HEK293 (cell line): ENCODE measurements around the gene MCU.

Experiments
- CTCF ChIA-PET: fragments of 350-600 bp; formaldehyde crosslinking; extraction: SDS; loops from one replicate; lab custom pipeline; 2021; ENCODE audit warnings: antibody characterized with exemption; lab: Yijun Ruan, JAX
- POLR2A ChIA-PET: fragments of 300-600 bp; formaldehyde crosslinking; extraction: SDS; loops from one replicate; lab custom pipeline; 2020; ENCODE audit warnings: antibody characterized with exemption, inconsistent platforms; lab: Yijun Ruan, JAX
- H3K27ac ChIP-seq: fragments of 200-500 bp; sonication (Bioruptor generic); 2 replicates; pipeline ENCODE4 v1.5.1; 2014; ENCODE audit warnings: low read depth, low read length, control low read depth, inconsistent platforms; ENCODE audit errors: extremely low read depth
- H3K36me3 ChIP-seq, 2 experiments: fragments of 200-500 bp in 1 of 2; sonication (Bioruptor generic) in 1 of 2; 1 replicate in 1 of 2; 2 replicates in 1 of 2; pipeline ENCODE4 v1.5.1; 2014 to 2017; ENCODE audit warnings: inconsistent platforms in 2 of 2, low read length in 2 of 2; ENCODE audit not compliant: control insufficient read depth in 2 of 2, insufficient read depth in 1 of 2
- H3K4me1 ChIP-seq: fragments of 200-500 bp; sonication (Bioruptor generic); 2 replicates; pipeline ENCODE4 v1.5.1; 2014; ENCODE audit warnings: mild to moderate bottlenecking, low read length, inconsistent platforms; ENCODE audit not compliant: control insufficient read depth, insufficient read depth
- H3K4me3 ChIP-seq: 2 replicates; pipeline ENCODE4 v1.5.1; 2011; ENCODE audit warnings: low read depth, mild to moderate bottlenecking, control low read depth, low read length, moderate library complexity
- H3K9me3 ChIP-seq: fragments of 200-500 bp; sonication (Bioruptor generic); 2 replicates; pipeline ENCODE4 v1.5.1; 2014; ENCODE audit warnings: low read depth, low read length, inconsistent platforms; ENCODE audit not compliant: control insufficient read depth, insufficient read depth
- EGR2 ChIP-seq: fragments of 450-650 bp; formaldehyde crosslinking; IDR thresholded peaks from 2 replicates; pipeline ENCODE4 v1.5.1; 2016; ENCODE audit warnings: low read depth, missing biosample characterization, missing genetic modification characterization
- HOXD13 ChIP-seq: sonication (generic); formaldehyde crosslinking; IDR thresholded peaks from 2 replicates; pipeline ENCODE4 v1.8.0; 2022; ENCODE audit warnings: missing genetic modification reagents, borderline replicate concordance
- ZFHX2 ChIP-seq: fragments of 450-650 bp; formaldehyde crosslinking; conservative IDR thresholded peaks from 2 replicates; pipeline ENCODE4 v1.5.1; 2016; ENCODE audit warnings: missing biosample characterization, missing genetic modification characterization
- ZNF10 ChIP-seq: fragments of 450-650 bp; formaldehyde crosslinking; IDR thresholded peaks from 2 replicates; pipeline ENCODE4 v1.5.1; 2017; ENCODE audit warnings: missing biosample characterization, missing genetic modification characterization
- ZNF138 ChIP-seq: fragments of 450-650 bp; formaldehyde crosslinking; IDR thresholded peaks from 2 replicates; pipeline ENCODE4 v1.5.1; 2016; ENCODE audit warnings: missing biosample characterization, missing genetic modification characterization, borderline replicate concordance
- ZNF221 ChIP-seq: fragments of 450-650 bp; formaldehyde crosslinking; IDR thresholded peaks from 2 replicates; pipeline ENCODE4 v1.5.1; 2017; ENCODE audit warnings: missing biosample characterization, missing genetic modification characterization, borderline replicate concordance
- ZNF302 ChIP-seq: fragments of 450-650 bp; formaldehyde crosslinking; IDR thresholded peaks from 2 replicates; pipeline ENCODE4 v1.5.1; 2016; ENCODE audit warnings: missing biosample characterization, missing genetic modification characterization, low read depth
- ZNF324 ChIP-seq: fragments of 450-650 bp; formaldehyde crosslinking; IDR thresholded peaks from 2 replicates; pipeline ENCODE4 v1.5.1; 2016; ENCODE audit warnings: missing biosample characterization, missing genetic modification characterization
- ZNF335 ChIP-seq: fragments of 450-650 bp; formaldehyde crosslinking; conservative IDR thresholded peaks from 2 replicates; pipeline ENCODE4 v1.5.1; 2016; ENCODE audit warnings: missing biosample characterization, missing genetic modification characterization
- ZNF391 ChIP-seq: fragments of 450-650 bp; formaldehyde crosslinking; IDR thresholded peaks from 2 replicates; pipeline ENCODE4 v1.5.1; 2016; ENCODE audit warnings: low read depth, missing biosample characterization, missing genetic modification characterization, borderline replicate concordance
- ZNF423 ChIP-seq: fragments of 450-650 bp; formaldehyde crosslinking; IDR thresholded peaks from 2 replicates; pipeline ENCODE4 v1.5.1; 2016; ENCODE audit warnings: missing biosample characterization, missing genetic modification characterization
- ZNF510 ChIP-seq: fragments of 450-650 bp; formaldehyde crosslinking; IDR thresholded peaks from 2 replicates; pipeline ENCODE4 v1.5.1; 2018; ENCODE audit warnings: mild to moderate bottlenecking, missing genetic modification characterization, missing biosample characterization; ENCODE audit not compliant: insufficient replicate concordance
- ZNF521 ChIP-seq: fragments of 450-650 bp; formaldehyde crosslinking; IDR thresholded peaks from 2 replicates; pipeline ENCODE4 v1.5.1; 2017; ENCODE audit warnings: missing biosample characterization, mild to moderate bottlenecking, missing genetic modification characterization
- ZNF544 ChIP-seq: fragments of 450-650 bp; formaldehyde crosslinking; IDR thresholded peaks from 2 replicates; pipeline ENCODE4 v1.5.0; 2017; ENCODE audit warnings: missing biosample characterization, missing genetic modification characterization
- ZNF629 ChIP-seq: fragments of 450-650 bp; formaldehyde crosslinking; IDR thresholded peaks from 2 replicates; pipeline ENCODE4 v1.5.1; 2017; ENCODE audit warnings: missing biosample characterization, missing genetic modification characterization
- ZNF677 ChIP-seq: fragments of 450-650 bp; IDR thresholded peaks from 2 replicates; pipeline ENCODE4 v1.5.0; 2018; ENCODE audit warnings: missing biosample characterization, mild to moderate bottlenecking, missing genetic modification characterization, moderate library complexity
- TF ChIP-seq, protein P1 (sequence below): IDR thresholded peaks from 2 replicates; pipeline ENCODE4 v1.6.1; 2011; ENCODE audit warnings: mild to moderate bottlenecking, low read depth, low read length, borderline replicate concordance
- TF ChIP-seq, protein P2 (sequence below): fragments of 450-650 bp; formaldehyde crosslinking; IDR thresholded peaks from 2 replicates; pipeline ENCODE4 v1.5.1; 2016; ENCODE audit warnings: missing biosample characterization, missing genetic modification characterization
- TF ChIP-seq, protein P3 (sequence below): fragments of 450-650 bp; formaldehyde crosslinking; IDR thresholded peaks from 2 replicates; pipeline ENCODE4 v1.5.1; 2016; ENCODE audit warnings: missing biosample characterization, missing genetic modification characterization
- TF ChIP-seq, protein P4 (sequence below): fragments of 450-650 bp; formaldehyde crosslinking; IDR thresholded peaks from 2 replicates; pipeline ENCODE4 v1.5.1; 2016; ENCODE audit warnings: missing biosample characterization, missing genetic modification characterization
- TF ChIP-seq, protein P5 (sequence below): fragments of 450-650 bp; formaldehyde crosslinking; IDR thresholded peaks from 2 replicates; pipeline ENCODE4 v1.5.1; 2017; ENCODE audit warnings: missing biosample characterization, missing genetic modification characterization

Gene MCU

DNA sequence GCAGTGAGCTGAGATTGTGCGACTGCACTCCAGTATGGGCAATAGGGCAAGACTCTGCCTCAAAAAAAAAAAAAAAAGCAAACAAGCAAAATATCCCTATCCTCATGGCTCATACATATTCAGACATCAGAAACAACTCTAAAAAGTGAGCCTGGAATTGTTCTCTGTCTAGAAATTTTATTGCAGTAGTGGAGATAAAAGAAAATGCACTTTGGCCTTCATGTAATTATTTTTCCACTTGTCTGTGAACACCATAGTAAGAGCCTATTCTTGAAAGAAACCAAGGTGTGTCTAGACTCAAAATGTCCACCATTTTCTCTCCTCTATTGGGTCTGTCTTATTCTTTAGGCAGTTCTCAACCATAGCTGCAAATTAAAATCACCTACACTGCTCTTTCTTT, 30.5 kb upstream of the MCU start (continued):
- no peak for TF ChIP-seq ZNF391 (tag by site-specific recombination)
- no peak for TF ChIP-seq ZNF138
- TF ChIP-seq, all 188 proteins: peak for 0

DNA sequence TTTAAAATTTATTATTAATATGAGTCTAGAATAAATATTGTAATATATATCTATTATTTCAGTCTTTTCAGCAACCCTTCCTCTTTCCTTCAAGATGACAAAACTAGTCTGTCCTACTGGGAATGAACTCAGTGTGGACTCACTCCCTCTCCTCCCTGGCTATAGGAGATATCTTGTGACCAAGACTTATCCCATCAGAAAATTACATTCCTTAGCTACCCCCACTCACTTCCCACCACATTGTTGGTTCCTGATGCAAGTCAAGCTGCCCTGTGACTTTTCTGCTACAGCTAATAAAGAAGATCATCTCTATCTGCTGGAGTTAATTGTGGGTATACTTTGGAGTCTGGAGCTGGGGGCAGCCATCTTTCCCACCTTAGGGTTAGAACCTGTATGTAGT, 28.0 kb upstream of the MCU start:
- POLR2A ChIA-PET: no interaction called here
- no peaks in the 10 kb centered on the region for H3K9me3 ChIP-seq
- H3K4me3 ChIP-seq: no peak overlapping the region
- TF ChIP-seq ZNF510 (tag by site-specific recombination) (no peak), ZFHX2 (tag by site-specific recombination) (peak; percentile 35), EGR2 (tag by site-specific recombination) (peak; percentile 38; the same call in 1 of the 2 replicates)
- CTCF ChIA-PET: no interaction called here
- H3K4me1 ChIP-seq: no peaks in the 10 kb centered on the region
- H3K36me3 ChIP-seq: no peaks in the 10 kb centered on the region
- H3K27ac ChIP-seq: no peak overlapping the region

DNA sequence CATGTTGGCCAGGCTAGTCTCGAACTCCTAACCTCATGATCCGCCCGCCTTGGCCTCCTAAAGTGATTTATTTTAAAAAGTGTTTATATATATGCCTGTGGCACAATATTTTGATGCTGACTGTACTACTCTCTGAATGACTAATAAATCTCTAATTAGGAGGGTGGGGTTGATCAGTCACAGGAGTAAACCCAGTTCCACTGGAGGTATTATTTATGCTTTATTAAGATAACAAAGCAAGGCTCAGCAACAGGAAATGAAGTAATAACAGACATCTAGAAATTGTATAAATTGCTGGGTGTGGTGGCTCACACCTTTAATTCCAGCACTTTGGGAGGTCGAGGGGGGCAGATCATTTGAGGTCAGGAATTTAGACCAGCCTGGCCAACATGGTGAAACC, 26.0 kb upstream of the MCU start:
- H3K4me3 ChIP-seq: no peak overlapping the region
- POLR2A ChIA-PET: no interaction called here
- no peaks in the 10 kb centered on the region for H3K36me3 ChIP-seq
- TF ChIP-seq, protein P1, sequence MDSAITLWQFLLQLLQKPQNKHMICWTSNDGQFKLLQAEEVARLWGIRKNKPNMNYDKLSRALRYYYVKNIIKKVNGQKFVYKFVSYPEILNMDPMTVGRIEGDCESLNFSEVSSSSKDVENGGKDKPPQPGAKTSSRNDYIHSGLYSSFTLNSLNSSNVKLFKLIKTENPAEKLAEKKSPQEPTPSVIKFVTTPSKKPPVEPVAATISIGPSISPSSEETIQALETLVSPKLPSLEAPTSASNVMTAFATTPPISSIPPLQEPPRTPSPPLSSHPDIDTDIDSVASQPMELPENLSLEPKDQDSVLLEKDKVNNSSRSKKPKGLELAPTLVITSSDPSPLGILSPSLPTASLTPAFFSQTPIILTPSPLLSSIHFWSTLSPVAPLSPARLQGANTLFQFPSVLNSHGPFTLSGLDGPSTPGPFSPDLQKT: no peak
- TF ChIP-seq, protein P2, sequence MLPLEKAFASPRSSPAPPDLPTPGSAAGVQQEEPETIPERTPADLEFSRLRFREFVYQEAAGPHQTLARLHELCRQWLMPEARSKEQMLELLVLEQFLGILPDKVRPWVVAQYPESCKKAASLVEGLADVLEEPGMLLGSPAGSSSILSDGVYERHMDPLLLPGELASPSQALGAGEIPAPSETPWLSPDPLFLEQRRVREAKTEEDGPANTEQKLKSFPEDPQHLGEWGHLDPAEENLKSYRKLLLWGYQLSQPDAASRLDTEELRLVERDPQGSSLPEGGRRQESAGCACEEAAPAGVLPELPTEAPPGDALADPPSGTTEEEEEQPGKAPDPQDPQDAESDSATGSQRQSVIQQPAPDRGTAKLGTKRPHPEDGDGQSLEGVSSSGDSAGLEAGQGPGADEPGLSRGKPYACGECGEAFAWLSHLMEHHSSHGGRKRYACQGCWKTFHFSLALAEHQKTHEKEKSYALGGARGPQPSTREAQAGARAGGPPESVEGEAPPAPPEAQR (tag by site-specific recombination): no peak
- TF ChIP-seq ZNF335 (tag by site-specific recombination) (no peak), ZNF521 (tag by site-specific recombination) (no peak), HOXD13 (CRISPR knock-in tag) (no peak), ZNF221 (tag by site-specific recombination) (no peak), ZNF302 (no peak), ZNF324 (no peak), ZNF677 (tag by site-specific recombination) (no peak), ZNF423 (no peak), ZNF544 (tag by site-specific recombination) (no peak), ZNF629 (tag by site-specific recombination) (no peak), ZNF10 (tag by site-specific recombination) (no peak)
- TF ChIP-seq, protein P3, sequence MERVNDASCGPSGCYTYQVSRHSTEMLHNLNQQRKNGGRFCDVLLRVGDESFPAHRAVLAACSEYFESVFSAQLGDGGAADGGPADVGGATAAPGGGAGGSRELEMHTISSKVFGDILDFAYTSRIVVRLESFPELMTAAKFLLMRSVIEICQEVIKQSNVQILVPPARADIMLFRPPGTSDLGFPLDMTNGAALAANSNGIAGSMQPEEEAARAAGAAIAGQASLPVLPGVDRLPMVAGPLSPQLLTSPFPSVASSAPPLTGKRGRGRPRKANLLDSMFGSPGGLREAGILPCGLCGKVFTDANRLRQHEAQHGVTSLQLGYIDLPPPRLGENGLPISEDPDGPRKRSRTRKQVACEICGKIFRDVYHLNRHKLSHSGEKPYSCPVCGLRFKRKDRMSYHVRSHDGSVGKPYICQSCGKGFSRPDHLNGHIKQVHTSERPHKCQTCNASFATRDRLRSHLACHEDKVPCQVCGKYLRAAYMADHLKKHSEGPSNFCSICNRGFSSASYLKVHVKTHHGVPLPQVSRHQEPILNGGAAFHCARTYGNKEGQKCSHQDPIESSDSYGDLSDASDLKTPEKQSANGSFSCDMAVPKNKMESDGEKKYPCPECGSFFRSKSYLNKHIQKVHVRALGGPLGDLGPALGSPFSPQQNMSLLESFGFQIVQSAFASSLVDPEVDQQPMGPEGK (tag by site-specific recombination): no peak
- TF ChIP-seq, protein P4, sequence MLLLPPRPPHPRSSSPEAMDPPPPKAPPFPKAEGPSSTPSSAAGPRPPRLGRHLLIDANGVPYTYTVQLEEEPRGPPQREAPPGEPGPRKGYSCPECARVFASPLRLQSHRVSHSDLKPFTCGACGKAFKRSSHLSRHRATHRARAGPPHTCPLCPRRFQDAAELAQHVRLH (tag by site-specific recombination): no peak
- TF ChIP-seq, protein P5, sequence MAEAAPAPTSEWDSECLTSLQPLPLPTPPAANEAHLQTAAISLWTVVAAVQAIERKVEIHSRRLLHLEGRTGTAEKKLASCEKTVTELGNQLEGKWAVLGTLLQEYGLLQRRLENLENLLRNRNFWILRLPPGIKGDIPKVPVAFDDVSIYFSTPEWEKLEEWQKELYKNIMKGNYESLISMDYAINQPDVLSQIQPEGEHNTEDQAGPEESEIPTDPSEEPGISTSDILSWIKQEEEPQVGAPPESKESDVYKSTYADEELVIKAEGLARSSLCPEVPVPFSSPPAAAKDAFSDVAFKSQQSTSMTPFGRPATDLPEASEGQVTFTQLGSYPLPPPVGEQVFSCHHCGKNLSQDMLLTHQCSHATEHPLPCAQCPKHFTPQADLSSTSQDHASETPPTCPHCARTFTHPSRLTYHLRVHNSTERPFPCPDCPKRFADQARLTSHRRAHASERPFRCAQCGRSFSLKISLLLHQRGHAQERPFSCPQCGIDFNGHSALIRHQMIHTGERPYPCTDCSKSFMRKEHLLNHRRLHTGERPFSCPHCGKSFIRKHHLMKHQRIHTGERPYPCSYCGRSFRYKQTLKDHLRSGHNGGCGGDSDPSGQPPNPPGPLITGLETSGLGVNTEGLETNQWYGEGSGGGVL (tag by site-specific recombination): no peak
- CTCF ChIA-PET: no interaction called here
- no peak overlapping the region for H3K27ac ChIP-seq
- H3K9me3 ChIP-seq: no peaks in the 10 kb centered on the region
- H3K4me1 ChIP-seq: no peaks in the 10 kb centered on the region
